ENCODE results near the gene CREB3L2. TPM values are rescaled to one million over a fixed set of nuclear protein-coding genes. Genes with fewer than 3 reads are reported as not detected.

Gene CREB3L2
- total and polyA plus RNA-seq, 8 donors = 5.8 to 258 (median 23.6) TPM

DNA sequence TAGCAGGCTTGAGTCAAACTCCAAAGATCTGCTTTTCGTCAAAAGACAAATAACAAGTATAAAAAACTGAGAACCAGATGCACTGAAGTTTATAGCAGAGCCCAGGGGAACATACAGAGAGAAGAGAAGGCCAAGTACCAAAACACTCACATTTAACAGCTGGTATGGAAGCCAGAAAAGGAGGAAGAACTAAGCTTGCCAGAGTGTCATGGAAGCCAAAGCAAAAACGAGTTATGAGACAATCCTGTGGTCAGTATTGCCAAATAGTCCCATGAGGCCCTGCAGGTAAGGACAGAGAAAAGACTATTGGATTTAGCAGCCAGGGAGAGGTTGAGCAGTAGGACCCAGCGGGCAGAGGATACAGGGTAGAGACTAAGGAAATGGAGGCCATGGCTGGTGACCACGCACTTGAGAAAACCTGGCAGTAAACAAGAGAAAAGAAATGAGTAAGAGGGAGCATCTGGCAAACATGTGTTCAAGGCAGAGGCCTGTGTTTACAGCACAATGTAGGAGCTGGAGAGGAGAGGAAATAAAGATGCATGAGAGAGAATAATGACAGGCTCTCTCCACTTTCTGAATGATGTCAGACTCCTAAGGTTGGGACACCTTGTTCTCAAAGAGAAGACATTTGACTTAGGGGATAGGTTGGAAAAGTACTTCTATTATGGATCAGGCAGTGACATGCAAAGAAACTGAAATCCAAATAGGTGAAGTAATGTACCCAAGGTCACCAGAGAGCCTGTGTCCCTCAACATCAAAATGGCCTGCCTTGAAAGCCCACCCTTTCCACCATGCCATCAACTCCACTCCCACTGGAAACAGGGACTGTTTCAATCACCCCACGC is 9.1 kb downstream of the CREB3L2 start:
- Histone ChIP-seq H3K27me3 (no peaks in the 10 kb centered on the region), H3K4me3 (no peak overlapping the region), H3K9me3 (no peaks in the 10 kb centered on the region), H3K4me1 (peaks cover 70 to 98% (median 87%) of the 10 kb centered on the region in 4 donors), H3K36me3 (no peaks in the 10 kb centered on the region), H3K27ac (peak overlapping the region; percentile 65 to 97 (median 85))
- TF ChIP-seq EP300 (IDR thresholded peaks at IDR 0.05) = peak; percentile 14
- no peak for TF ChIP-seq POLR2A (IDR thresholded peaks at IDR 0.05)
- TF ChIP-seq POLR2AphosphoS5 (IDR thresholded peaks at IDR 0.05) = peak; percentile 54 to 79 (median 67)
- no peak for TF ChIP-seq CTCF (IDR thresholded peaks at IDR 0.05)
- WGBS, 5 donors = 38 to 65% (median 57%) methylated on average over 5 of the region's 5 CpGs
- DNase-seq = peak in 1 of 2 donors; percentile 88
- intact Hi-C loops (cut with DNase I; ENCODE audit: low total_unique reads) = no loop called here

DNA sequence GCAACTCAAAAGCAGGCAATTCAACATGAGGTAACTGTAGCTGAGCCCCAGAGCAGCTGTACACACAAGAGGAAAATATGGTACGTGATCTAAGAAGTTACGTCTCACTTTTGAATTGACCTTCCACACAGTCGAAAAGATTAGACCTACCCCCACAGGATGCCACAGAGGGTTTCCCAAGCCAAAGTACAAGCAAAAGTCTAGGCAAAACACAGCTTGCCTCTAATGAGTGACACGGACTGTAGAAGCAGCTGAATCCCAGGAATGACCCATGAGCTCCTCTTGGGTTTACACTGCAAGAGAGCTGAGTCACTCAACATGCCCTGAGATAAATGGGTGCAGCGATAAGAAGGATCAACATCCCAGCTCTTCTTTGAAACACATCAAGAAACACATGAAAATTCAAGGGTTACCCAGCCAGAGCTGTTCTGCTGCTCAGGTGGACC is 9.8 kb downstream of the CREB3L2 start:
- H3K4me1 ChIP-seq = peaks cover 77 to 98% (median 90%) of the 10 kb centered on the region in 4 donors
- H3K4me3 ChIP-seq = no peak overlapping the region
- H3K27ac ChIP-seq = peak overlapping the region; percentile 65 to 97 (median 85)
- WGBS, 5 donors = 44 to 67% (median 50%) methylated on average over 5 of the region's 5 CpGs
- intact Hi-C loops (cut with DNase I; ENCODE audit: low total_unique reads) = no loop called here
- H3K9me3 ChIP-seq = no peaks in the 10 kb centered on the region
- TF ChIP-seq EP300 (IDR thresholded peaks at IDR 0.05) (no peak), POLR2AphosphoS5 (IDR thresholded peaks at IDR 0.05) (peak in 1 of 3 donors; percentile 46)
- no peaks in the 10 kb centered on the region for H3K36me3 ChIP-seq
- no peaks in the 10 kb centered on the region for H3K27me3 ChIP-seq
- DNase-seq = peak in 1 of 2 donors; percentile 58

- intact Hi-C loops (cut with DNase I; ENCODE audit: low total_unique reads) = no loop called here
- 46 to 61% (median 54%) methylated on average over 5 of the region's 5 CpGs for WGBS, 5 donors
- no peaks in the 10 kb centered on the region for H3K9me3 ChIP-seq
- no peaks in the 10 kb centered on the region for H3K36me3 ChIP-seq
- TF ChIP-seq POLR2AphosphoS5 (IDR thresholded peaks at IDR 0.05) = peak; percentile 52 to 68 (median 62)
- no peak for TF ChIP-seq POLR2A (IDR thresholded peaks at IDR 0.05)
- peak overlapping the region in 1 of 4 donors; percentile 13 for H3K4me3 ChIP-seq
- H3K27ac ChIP-seq = peak overlapping the region; percentile 46 to 97 (median 85)
- peaks cover 82 to 98% (median 93%) of the 10 kb centered on the region in 4 donors for H3K4me1 ChIP-seq
- no peaks in the 10 kb centered on the region for H3K27me3 ChIP-seq
- DNase-seq = peak in 1 of 2 donors; percentile 63
Measured at GRCh38 chr7:137990251-137990941, 11.5 kb downstream of the CREB3L2 start.

DNA sequence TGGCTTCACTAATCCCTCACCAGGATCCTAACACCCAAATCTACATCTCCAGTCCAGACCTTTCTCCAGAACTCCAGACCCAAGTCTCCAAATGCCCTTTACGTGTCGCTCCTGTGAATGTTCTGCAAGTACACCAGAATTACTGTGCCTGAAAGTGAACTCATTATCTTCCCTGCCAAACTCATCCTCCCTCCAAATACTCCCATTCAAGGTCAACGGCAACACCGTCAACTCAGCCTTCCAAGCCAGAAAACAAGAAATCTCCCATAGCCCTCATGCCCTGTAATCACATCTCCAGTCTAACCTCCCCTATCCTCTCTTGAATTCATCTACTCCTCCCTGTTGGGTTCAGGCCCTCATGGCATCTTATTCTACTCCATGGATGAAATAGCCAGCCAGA is 12.3 kb downstream of the CREB3L2 start:
- no peaks in the 10 kb centered on the region for H3K27me3 ChIP-seq
- H3K36me3 ChIP-seq = no peaks in the 10 kb centered on the region
- no peaks in the 10 kb centered on the region for H3K9me3 ChIP-seq
- intact Hi-C loops (cut with DNase I; ENCODE audit: low total_unique reads) = no loop called here
- no peak for DNase-seq
- peak overlapping the region; percentile 3 to 97 (median 85) for H3K27ac ChIP-seq
- H3K4me1 ChIP-seq = peaks cover 91 to 100% (median 95%) of the 10 kb centered on the region in 4 donors
- 81 to 90% (median 86%) methylated on average over 4 of the region's 4 CpGs for WGBS, 5 donors
- TF ChIP-seq POLR2A (IDR thresholded peaks at IDR 0.05) (no peak), EP300 (IDR thresholded peaks at IDR 0.05) (no peak), CTCF (IDR thresholded peaks at IDR 0.05) (no peak), POLR2AphosphoS5 (IDR thresholded peaks at IDR 0.05) (no peak)
- no peak overlapping the region for H3K4me3 ChIP-seq

DNA sequence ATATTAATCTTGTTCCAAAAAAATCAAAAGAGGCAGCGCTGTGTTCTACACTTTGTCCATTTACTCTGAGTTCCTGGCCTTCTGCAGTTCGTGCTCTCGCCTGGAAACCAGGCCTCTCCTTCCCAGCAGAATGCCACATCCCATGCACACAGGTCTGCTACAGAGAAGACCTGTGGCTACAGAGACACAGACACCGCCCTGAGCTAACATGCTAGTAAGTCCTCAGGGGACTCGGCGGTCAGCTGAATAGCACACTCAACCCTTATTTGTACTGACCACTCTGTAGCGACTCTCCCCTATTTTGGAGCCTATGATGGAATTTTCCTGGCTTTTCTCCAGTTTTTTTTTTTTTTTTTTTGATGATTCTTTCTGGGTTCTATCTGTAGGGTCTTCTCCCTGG is 12.8 kb downstream of the CREB3L2 start:
- 56 to 81% (median 67%) methylated on average over 7 of the region's 7 CpGs for WGBS, 5 donors
- H3K9me3 ChIP-seq = no peaks in the 10 kb centered on the region
- no peak overlapping the region for H3K4me3 ChIP-seq
- TF ChIP-seq EP300 (IDR thresholded peaks at IDR 0.05) (no peak), POLR2A (IDR thresholded peaks at IDR 0.05) (no peak), POLR2AphosphoS5 (IDR thresholded peaks at IDR 0.05) (peak in 2 of 3 donors; percentile 21 to 26), CTCF (IDR thresholded peaks at IDR 0.05) (no peak)
- no peak for DNase-seq
- H3K36me3 ChIP-seq = no peaks in the 10 kb centered on the region
- peaks cover 91 to 100% (median 95%) of the 10 kb centered on the region in 4 donors for H3K4me1 ChIP-seq
- intact Hi-C loops (cut with DNase I; ENCODE audit: low total_unique reads) = no loop called here
- H3K27ac ChIP-seq = peak overlapping the region; percentile 22 to 97 (median 85)
- no peaks in the 10 kb centered on the region for H3K27me3 ChIP-seq
